Mucosa of descending colon (tissue), 3 donors: Measurements from ENCODE around the gene GOLPH3. TPM values are rescaled to one million over a fixed set of nuclear protein-coding genes. Genes with fewer than 3 reads are reported as not detected.

Experiments
- ATAC-seq: fragments of 200-7000 bp; cut with Tn5 transposase; one replicate; pipeline ENCODE4 v1.9.1; 2020; ENCODE audit warnings: mild to moderate bottlenecking, moderate library complexity
- DNase-seq, 3 donors: peaks; one replicate each; pipeline ENCODE4 v3.0.0-alpha.2; 2020
- H3K36me3 ChIP-seq: fragments of 200-600 bp; one replicate; pipeline ENCODE4 v1.8.0; 2021; ENCODE audit warnings: low read depth, mild to moderate bottlenecking
- H3K4me1 ChIP-seq: fragments of 200-600 bp; one replicate; pipeline ENCODE4 v1.8.0; 2021; ENCODE audit warnings: low read depth, mild to moderate bottlenecking
- H3K4me3 ChIP-seq: fragments of 200-600 bp; one replicate; pipeline ENCODE4 v1.8.0; 2021; ENCODE audit warnings: mild to moderate bottlenecking
- H3K9me3 ChIP-seq: fragments of 200-600 bp; one replicate; pipeline ENCODE4 v1.8.0; 2021; ENCODE audit warnings: mild to moderate bottlenecking
- intact Hi-C, 2 donors: fragments of 100-400 bp; cut with DNase I in 1 of 2; cut with micrococcal nuclease in 1 of 2; formaldehyde crosslinking; loops; one replicate each; pipeline versions ENCODE4 v1.11.0 to v1.11.1; 2022; cut with DNase I, micrococcal nuclease
- total RNA-seq, 3 donors: library from RNA; stranded (reverse); fragmentation: NEBNext Ultra II Directional in 2 of 3; extraction: Animal tissue kit (Norgen Biotek cat#: 25700) in 2 of 3; gene quantifications; one replicate each; pipeline versions ENCODE4 v1.2.1 to v1.2.4, GENCODE V29; 2021 to 2023
- TF ChIP-seq, protein P1 (sequence below): fragments of 200-600 bp; IDR thresholded peaks from one replicate; pipeline ENCODE4 v1.8.0; 2022; ENCODE audit warnings: antibody characterized with exemption, mild to moderate bottlenecking
- donor health status: DM: no; HTN: no; CAD: no; lungs with moderate emphysema.
- donor health status: DM: no; HTN: no; CAD: no.
- donor health status: DM: no; HTN: yes; CAD: no.

GOLPH3 gene
- total RNA-seq, 3 donors from 2014 or later, result 101 to 178 (median 123) TPM

- ATAC-seq (no peak), DNase-seq (no peak)
- Histone ChIP-seq H3K36me3 (no peaks in the 10 kb centered on the region), H3K4me1 (peaks cover 6% of the 10 kb centered on the region), H3K4me3 (no peak overlapping the region), H3K9me3 (no peaks in the 10 kb centered on the region)
- intact Hi-C loops, result no loop called here
- TF ChIP-seq, protein P1, sequence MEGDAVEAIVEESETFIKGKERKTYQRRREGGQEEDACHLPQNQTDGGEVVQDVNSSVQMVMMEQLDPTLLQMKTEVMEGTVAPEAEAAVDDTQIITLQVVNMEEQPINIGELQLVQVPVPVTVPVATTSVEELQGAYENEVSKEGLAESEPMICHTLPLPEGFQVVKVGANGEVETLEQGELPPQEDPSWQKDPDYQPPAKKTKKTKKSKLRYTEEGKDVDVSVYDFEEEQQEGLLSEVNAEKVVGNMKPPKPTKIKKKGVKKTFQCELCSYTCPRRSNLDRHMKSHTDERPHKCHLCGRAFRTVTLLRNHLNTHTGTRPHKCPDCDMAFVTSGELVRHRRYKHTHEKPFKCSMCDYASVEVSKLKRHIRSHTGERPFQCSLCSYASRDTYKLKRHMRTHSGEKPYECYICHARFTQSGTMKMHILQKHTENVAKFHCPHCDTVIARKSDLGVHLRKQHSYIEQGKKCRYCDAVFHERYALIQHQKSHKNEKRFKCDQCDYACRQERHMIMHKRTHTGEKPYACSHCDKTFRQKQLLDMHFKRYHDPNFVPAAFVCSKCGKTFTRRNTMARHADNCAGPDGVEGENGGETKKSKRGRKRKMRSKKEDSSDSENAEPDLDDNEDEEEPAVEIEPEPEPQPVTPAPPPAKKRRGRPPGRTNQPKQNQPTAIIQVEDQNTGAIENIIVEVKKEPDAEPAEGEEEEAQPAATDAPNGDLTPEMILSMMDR, result no peak
Observed at GRCh38 chr5:32197032-32197431, 22.9 kb upstream of the GOLPH3 start.

- DNase-seq (no peak), ATAC-seq (no peak)
- Histone ChIP-seq H3K9me3 (no peaks in the 10 kb centered on the region), H3K4me3 (no peak overlapping the region), H3K4me1 (peaks cover 6% of the 10 kb centered on the region), H3K36me3 (no peaks in the 10 kb centered on the region)
- TF ChIP-seq, protein P1, result no peak
- intact Hi-C loops, result no loop called here
Observed at GRCh38 chr5:32195265-32195664, 21.1 kb upstream of the GOLPH3 start.

GRCh38 chr5:32193591-32193990 is 19.5 kb upstream of the GOLPH3 start:
- intact Hi-C loops, result no loop called here
- no peak overlapping the region for H3K4me3 ChIP-seq
- peak; percentile 98 for ATAC-seq

DNA sequence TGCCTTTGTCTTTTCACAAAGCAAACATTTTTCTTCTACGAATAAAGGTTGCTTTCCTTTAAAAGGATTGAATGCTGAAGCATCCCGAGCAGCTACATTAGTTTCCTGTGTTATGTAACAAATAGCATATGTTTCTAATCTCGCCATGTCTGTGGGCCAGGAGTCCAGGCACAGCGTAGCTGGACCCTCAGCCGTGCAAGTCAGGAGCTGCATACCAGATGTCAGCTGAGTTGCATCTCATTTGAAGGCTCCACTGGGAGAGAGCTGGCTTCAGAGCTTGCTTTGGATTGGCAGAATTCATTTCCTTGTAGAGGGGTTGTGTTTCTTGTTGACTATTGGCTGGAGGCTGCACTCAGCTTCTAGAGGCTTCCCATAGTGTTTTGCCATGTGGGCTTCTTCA is 16.0 kb upstream of the GOLPH3 start:
- intact Hi-C loops, result no loop called here
- ATAC-seq (no peak), DNase-seq (no peak)
- H3K9me3 ChIP-seq, result peaks cover 6% of the 10 kb centered on the region
- H3K36me3 ChIP-seq, result no peaks in the 10 kb centered on the region
- TF ChIP-seq, protein P1, result no peak
- peaks cover 6% of the 10 kb centered on the region for H3K4me1 ChIP-seq
- no peak overlapping the region for H3K4me3 ChIP-seq

More at GRCh38 chr5:32193591-32193990, 19.5 kb upstream of the GOLPH3 start:
- peak; percentile 86 to 93 (median 86) for DNase-seq
- peaks cover 6% of the 10 kb centered on the region for H3K4me1 ChIP-seq
- TF ChIP-seq, protein P1, result no peak
- no peaks in the 10 kb centered on the region for H3K36me3 ChIP-seq
- no peaks in the 10 kb centered on the region for H3K9me3 ChIP-seq

DNA sequence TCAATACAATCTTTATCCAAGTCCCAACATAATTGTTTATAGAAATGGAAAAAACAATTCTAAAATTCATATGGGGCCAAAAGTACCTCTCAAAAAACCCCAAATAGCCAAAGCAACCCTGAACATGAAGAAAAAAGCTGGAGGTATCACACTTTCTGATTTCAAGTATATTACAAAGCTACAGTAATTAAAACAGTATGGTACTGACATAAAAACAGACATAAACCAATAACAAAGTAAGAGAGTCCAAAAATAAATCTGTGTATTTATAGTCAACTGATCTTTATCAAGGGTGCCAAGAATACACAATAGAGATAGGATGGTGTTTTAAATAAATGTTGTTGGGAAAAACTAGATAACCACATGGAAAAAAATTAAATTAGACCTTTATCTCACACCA is 13.6 kb upstream of the GOLPH3 start:
- H3K4me3 ChIP-seq, result no peak overlapping the region
- no peaks in the 10 kb centered on the region for H3K36me3 ChIP-seq
- DNase-seq, result no peak
- peaks cover 6% of the 10 kb centered on the region for H3K9me3 ChIP-seq
- TF ChIP-seq, protein P1, result no peak
- intact Hi-C loops, result no loop called here
- no peak for ATAC-seq
- no peaks in the 10 kb centered on the region for H3K4me1 ChIP-seq

DNA sequence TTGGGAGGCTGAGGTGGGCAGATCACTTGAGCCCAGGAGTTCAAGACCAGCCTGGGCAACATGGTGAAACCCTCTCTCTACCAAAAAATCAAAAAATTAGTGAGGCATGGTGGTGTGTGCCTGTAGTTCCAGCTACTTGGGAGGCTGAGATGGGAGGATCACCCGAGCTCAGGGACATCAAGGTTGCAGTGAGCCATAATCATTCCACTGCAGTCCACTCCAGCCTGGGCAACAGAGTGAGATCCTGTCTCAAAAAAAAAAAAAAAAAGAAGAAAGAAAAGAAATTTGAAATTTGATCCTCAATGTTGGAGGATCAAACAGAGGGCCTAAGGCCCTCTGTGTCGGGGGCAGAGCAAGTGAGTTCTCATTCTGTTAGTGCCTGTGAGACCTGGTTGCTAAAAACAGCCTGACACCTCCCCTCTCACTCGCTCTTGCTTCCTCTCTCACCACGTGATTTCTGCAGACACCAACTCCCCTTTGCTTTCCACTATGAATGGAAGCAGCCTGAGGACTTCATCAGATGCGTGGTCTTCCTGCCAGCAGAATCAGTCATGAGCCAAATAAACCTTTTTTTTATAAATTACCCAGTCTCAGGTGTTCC is 8.4 kb upstream of the GOLPH3 start:
- peaks cover 3% of the 10 kb centered on the region for H3K9me3 ChIP-seq
- TF ChIP-seq, protein P1, result no peak
- no peaks in the 10 kb centered on the region for H3K36me3 ChIP-seq
- intact Hi-C loops, result no loop called here
- ATAC-seq, result no peak
- H3K4me3 ChIP-seq, result no peak overlapping the region
- H3K4me1 ChIP-seq, result no peaks in the 10 kb centered on the region
- no peak for DNase-seq
